Erythroblast (primary cell): ENCODE measurements around the gene TSPAN13.

Experiments used
- GATA1 ChIP-seq: IDR thresholded peaks from 2 replicates; pipeline ENCODE4 v1.6.1; 2011; ENCODE audit warnings: low read depth, mild to moderate bottlenecking, control low read depth, low read length, moderate library complexity
- POLR2A ChIP-seq: IDR thresholded peaks from 2 replicates; pipeline ENCODE4 v1.6.1; 2011; ENCODE audit warnings: mild to moderate bottlenecking, low read length

DNA sequence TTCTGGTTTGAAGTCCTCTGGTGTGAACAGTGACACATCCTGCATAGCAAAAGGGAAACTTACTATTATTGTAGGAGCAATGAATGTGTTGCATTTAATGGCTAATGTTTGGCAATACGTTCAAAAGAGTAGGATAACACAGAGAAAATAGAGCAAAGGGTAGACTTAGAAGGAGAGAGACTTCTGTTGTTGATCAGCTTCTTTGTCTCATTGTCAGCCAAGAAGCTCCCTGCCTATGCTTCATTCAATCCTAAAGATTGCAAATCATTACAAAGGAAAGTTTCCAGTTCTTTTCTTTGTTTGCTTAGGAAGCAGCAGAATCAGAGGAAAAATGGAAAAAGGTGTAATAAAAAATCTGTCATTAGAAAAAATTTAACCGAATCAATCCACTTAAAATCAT lies 7.9 kb upstream of the TSPAN13 start:
- TF ChIP-seq POLR2A (no peak), GATA1 (no peak)
